Measurements from ENCODE around the gene TMCO4. TPM values are rescaled to one million over a fixed set of nuclear protein-coding genes. Genes with fewer than 3 reads are reported as not detected.

TMCO4 gene
- total RNA-seq, 1 donor from 2014 or later = 18.6 TPM

- H3K36me3 Mint-ChIP-seq (ENCODE audit: insufficient read depth) = peaks cover 2% of the 10 kb centered on the region
- H3K27ac Mint-ChIP-seq = no peak overlapping the region
- no peak for DNase-seq (ENCODE audit: low spot score, unreplicated experiment)
- TF ChIP-seq CTCF (IDR thresholded peaks at IDR 0.05; ENCODE audit: unreplicated experiment) = no peak
- H3K4me1 Mint-ChIP-seq (ENCODE audit: low read depth) = peaks cover 3% of the 10 kb centered on the region
- H3K27me3 Mint-ChIP-seq = no peaks in the 10 kb centered on the region
- H3K4me3 Mint-ChIP-seq (ENCODE audit: low read depth) = no peak overlapping the region
- H3K9me3 Mint-ChIP-seq (ENCODE audit: low read depth) = no peaks in the 10 kb centered on the region
Measured at GRCh38 chr1:19770436-19771190, 29.1 kb downstream of the TMCO4 start.

GRCh38 chr1:19769211-19769932 lies 30.3 kb downstream of the TMCO4 start:
- H3K9me3 Mint-ChIP-seq (ENCODE audit: low read depth) = no peaks in the 10 kb centered on the region
- TF ChIP-seq CTCF (IDR thresholded peaks at IDR 0.05; ENCODE audit: unreplicated experiment) = no peak
- H3K4me3 Mint-ChIP-seq (ENCODE audit: low read depth) = no peak overlapping the region
- no peaks in the 10 kb centered on the region for H3K27me3 Mint-ChIP-seq
- H3K27ac Mint-ChIP-seq = no peak overlapping the region
- H3K4me1 Mint-ChIP-seq (ENCODE audit: low read depth) = peaks cover 3% of the 10 kb centered on the region
- peaks cover 2% of the 10 kb centered on the region for H3K36me3 Mint-ChIP-seq (ENCODE audit: insufficient read depth)
- no peak for DNase-seq (ENCODE audit: low spot score, unreplicated experiment)

- no peak for TF ChIP-seq CTCF (IDR thresholded peaks at IDR 0.05; ENCODE audit: unreplicated experiment)
- no peak for DNase-seq (ENCODE audit: low spot score, unreplicated experiment)
- Mint-ChIP-seq H3K4me1 (ENCODE audit: low read depth) (peaks cover 3% of the 10 kb centered on the region), H3K9me3 (ENCODE audit: low read depth) (no peaks in the 10 kb centered on the region), H3K4me3 (ENCODE audit: low read depth) (no peak overlapping the region), H3K27ac (no peak overlapping the region), H3K27me3 (no peaks in the 10 kb centered on the region), H3K36me3 (ENCODE audit: insufficient read depth) (peaks cover 2% of the 10 kb centered on the region)
Measured at GRCh38 chr1:19768353-19769210, 31.1 kb downstream of the TMCO4 start.

GRCh38 chr1:19765623-19766022 lies 34.1 kb downstream of the TMCO4 start:
- Mint-ChIP-seq H3K4me3 (ENCODE audit: low read depth) (no peak overlapping the region), H3K36me3 (ENCODE audit: insufficient read depth) (no peaks in the 10 kb centered on the region), H3K4me1 (ENCODE audit: low read depth) (peaks cover 3% of the 10 kb centered on the region), H3K27me3 (no peaks in the 10 kb centered on the region), H3K27ac (no peak overlapping the region), H3K9me3 (ENCODE audit: low read depth) (no peaks in the 10 kb centered on the region)
- TF ChIP-seq CTCF (IDR thresholded peaks at IDR 0.05; ENCODE audit: unreplicated experiment) = no peak
- no peak for DNase-seq (ENCODE audit: low spot score, unreplicated experiment)

GRCh38 chr1:19764848-19765247 lies 34.9 kb downstream of the TMCO4 start:
- no peak overlapping the region for H3K4me3 Mint-ChIP-seq (ENCODE audit: low read depth)
- H3K9me3 Mint-ChIP-seq (ENCODE audit: low read depth) = no peaks in the 10 kb centered on the region
- no peaks in the 10 kb centered on the region for H3K36me3 Mint-ChIP-seq (ENCODE audit: insufficient read depth)

More at GRCh38 chr1:19764848-19765247, 34.9 kb downstream of the TMCO4 start:
- DNase-seq (ENCODE audit: low spot score, unreplicated experiment) = no peak
- Mint-ChIP-seq H3K27me3 (no peaks in the 10 kb centered on the region), H3K4me1 (ENCODE audit: low read depth) (peaks cover 3% of the 10 kb centered on the region), H3K27ac (no peak overlapping the region)
- TF ChIP-seq CTCF (IDR thresholded peaks at IDR 0.05; ENCODE audit: unreplicated experiment) = no peak
